NCI-H510A (cell line): ENCODE results near the gene PIK3CB.
"Not testable (repeated sequence)": the region's sequence is repeated elsewhere in the genome, so short reads cannot be mapped to it uniquely, and the experiment has no call there.

Source experiments
- DNase-seq: peaks from one replicate; lab custom pipeline; 2025; lab: John Stamatoyannopoulos, UW

The PIK3CB gene

GRCh38 chr3:138680974-138681373 is 153.8 kb downstream of the PIK3CB start:
- DNase-seq = not testable (repeated sequence)

DNA sequence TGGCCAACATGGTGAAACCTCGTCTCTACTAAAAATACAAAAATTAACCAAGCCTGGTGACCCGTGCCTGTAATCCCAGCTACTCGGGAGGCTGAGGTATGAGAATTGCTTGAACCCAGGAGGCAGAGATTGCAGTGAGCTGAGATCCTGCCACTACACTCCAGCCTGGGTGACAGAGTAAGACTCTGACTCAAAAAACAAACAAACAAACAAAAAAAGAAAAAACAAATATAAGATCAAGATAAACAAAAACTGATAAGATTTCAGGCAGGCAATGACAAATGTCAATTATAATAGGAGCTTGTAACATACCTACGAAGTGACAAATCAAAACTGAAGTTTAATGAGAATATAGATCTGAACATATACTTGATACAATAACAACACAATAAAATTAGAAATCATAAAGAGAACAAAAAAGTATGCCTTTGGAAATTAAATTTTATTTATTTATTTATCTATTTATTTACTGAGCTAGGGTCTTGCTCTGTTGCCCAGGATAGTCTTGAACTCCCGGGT is 155.8 kb downstream of the PIK3CB start:
- DNase-seq = no peak

DNA sequence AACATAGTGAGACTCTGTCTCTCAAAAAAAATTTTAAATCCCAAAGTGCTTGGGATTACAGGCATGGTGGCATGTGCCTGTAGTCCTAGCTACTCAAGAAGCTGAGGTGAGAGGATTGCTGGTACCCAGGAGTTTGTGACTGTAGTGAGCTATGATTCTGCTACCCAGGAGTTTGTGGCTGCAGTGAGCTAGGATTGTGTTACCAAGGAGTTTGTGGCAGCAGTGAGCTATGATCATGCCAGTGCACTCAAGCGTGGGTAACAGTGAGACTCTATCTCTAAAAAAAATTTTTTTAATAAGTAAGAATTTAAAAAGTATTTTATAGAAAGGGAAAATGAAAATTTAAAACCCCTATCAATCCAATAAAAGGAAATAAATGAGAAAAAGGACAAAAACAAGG is 156.6 kb downstream of the PIK3CB start:
- DNase-seq = no peak

DNA sequence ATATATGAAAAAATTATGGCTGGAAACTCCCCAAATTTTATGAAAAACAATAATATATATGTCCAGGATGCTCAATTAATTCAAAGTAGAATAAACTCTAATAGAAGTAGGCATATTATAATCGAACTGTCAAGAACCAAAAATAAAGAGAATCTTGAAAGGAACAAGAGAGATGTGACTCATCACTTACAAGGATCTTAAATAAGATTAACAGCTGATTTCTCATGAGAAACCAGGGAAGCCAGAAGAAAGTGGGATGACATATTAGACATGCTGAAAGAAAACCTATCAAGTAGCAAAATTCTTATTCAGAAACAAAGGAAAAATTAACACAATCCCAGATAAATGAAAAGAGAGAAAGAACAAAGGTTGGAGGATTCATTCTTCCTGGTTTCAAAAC is 159.3 kb downstream of the PIK3CB start:
- no peak for DNase-seq

GRCh38 chr3:138673641-138674530 is 160.8 kb downstream of the PIK3CB start:
- no peak for DNase-seq

DNA sequence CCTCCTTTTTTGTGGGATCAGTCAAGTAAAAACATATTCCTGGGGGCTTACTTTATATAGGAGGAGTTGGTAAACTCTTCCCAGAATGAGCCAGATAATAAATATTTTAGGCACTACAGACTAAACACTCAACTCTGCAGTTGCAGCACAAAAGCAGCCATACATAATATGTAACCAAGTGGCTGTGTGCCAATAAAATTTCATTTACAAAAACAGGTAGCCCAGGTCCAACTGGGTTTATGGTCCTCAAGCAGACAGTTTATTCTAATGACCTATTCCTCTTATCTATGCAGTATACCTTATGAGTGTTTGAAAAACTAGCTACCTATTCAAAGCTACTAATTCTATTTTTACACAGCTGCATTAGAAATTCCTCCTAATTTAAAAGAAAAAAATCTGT is 164.3 kb downstream of the PIK3CB start:
- DNase-seq = no peak

DNA sequence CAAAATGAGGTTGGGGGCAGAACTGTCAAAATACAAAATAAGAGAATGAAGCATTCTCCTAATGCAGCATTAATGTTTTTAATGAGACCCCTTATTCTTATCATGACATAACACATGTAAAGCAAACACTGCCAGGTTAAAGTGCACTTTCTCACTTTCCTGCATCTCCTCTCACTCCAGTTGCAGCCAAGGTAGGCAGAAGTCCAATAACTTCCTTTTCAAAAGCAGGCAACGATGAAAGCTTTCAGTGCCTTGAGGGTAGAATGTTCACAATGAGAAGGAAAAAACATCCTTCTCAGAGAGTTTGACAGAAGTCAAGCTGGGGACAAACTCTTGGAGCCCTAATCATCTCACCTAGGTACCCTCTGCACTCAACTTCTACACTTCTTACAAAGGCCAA is 166.6 kb downstream of the PIK3CB start:
- no peak for DNase-seq

DNA sequence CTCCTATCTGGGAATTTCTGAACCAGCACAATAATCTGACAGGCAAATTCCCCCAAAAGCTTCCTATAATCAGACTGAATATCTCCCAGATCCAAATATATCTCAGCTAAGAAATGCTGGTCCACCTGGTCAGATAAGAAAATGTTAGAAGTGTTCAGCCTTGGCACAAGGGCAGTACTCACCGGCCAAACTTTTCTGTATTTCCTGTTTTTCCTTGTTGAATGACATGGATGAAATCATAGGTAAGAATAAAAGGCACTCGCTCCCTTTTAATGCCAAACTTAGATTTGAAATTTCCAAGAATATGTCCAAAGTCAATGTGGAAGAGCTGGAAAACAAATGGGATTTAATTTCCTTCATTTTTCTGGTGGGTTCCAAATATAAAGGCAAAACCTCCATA is 177.2 kb downstream of the PIK3CB start:
- no peak for DNase-seq

DNA sequence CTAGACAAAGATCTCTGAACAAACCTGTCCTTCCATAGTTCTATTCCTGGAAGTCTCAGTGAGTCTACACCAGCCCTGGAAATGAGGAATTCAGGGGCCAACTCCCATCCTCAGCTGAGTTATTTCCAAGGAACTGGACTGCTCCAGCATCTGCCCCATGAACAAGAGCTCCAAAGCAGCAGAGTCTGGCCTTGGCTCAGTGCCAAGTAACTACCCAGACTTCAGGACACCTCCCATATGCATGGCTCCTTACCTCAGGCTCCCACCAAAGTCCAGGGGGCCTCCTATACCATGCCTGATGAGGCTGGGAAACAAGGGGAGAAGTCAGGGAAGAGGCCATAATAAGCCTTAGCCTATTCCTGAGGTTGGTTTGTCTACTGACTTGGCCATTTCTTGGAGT is 181.2 kb downstream of the PIK3CB start:
- no peak for DNase-seq

DNA sequence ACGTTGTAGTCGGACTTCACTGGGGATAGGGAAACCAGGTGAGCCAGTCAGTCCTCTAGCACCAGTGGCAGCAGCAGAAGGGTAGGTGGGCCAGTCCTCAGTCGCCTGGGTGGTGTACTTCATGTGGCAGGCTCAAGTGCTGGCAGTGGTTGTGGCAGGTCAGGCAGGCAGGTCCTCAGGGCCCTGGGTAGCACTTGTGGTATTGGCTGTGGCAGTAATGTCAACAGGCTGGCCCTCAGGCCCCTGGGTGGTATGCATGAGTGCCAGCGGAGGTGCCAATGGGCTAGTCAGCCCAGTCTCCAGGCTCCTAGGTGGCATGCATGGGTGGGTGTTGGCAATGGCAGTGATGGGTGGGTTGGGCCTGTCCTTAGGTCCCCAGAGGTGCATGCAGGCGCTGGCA is 185.6 kb downstream of the PIK3CB start:
- DNase-seq = no peak

- DNase-seq = no peak
Measured at GRCh38 chr3:138646513-138646912, 188.2 kb downstream of the PIK3CB start.

DNA sequence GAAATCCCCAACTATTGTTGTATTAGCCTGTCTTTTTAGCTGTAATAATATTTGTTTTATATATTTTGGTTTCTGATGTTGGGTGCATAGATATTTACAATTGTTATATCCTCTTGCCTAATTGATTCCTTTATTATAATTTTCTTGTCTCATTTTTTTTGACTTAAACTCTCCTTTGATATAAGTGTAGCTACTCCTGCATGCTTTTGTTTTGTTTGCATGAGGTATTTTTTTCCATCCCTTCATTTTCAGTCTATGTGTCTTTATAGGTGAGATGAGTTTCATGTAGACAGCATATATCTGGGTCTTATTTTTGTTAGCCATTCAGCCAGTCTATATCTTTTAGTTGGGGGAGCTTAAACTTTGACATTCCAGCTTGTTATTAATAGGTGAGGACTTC is 188.7 kb downstream of the PIK3CB start:
- DNase-seq = no peak

GRCh38 chr3:138642927-138643253 is 191.8 kb downstream of the PIK3CB start:
- DNase-seq = no peak

GRCh38 chr3:138642226-138642926 is 192.4 kb downstream of the PIK3CB start:
- no peak for DNase-seq

DNA sequence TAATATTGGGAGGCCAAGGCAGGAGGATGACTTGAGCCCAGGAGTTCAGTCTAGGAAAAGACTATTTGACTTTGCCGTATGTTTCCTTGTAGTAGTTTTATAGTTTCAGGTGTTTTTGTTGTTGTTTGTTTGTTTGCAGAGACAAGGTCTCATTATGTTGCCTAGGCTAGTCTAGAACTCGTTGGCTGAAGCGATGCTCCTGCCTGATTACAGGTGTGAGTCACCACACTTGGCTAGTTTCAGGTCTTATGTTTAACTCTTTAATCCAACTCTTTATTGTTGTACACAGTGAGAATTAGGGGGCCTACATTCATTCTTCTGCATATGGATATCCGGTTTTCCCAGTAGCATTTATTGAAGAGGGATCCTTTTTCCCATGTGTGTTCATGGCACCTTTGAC is 194.2 kb downstream of the PIK3CB start:
- no peak for DNase-seq

GRCh38 chr3:138638641-138639040 is 196.1 kb downstream of the PIK3CB start:
- DNase-seq = no peak

DNA sequence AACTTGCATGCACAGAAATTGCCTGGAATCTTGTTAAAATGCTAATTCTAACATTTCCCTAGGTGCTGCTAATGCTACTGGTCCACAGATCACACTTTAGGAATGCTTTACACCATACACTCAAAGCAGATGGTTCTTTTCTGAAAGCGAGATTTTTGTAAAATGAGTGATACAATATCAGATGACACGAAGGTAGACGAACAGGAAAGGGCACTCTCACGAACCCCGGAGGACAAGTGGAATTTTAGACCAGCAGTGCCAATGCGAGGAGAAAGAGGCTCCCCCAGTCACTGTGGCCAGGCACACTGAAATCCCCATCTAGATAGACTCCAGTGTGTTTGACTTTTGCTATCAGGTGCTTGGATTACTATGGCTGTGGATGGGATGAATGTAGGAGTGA is 205.2 kb downstream of the PIK3CB start:
- DNase-seq = no peak

DNA sequence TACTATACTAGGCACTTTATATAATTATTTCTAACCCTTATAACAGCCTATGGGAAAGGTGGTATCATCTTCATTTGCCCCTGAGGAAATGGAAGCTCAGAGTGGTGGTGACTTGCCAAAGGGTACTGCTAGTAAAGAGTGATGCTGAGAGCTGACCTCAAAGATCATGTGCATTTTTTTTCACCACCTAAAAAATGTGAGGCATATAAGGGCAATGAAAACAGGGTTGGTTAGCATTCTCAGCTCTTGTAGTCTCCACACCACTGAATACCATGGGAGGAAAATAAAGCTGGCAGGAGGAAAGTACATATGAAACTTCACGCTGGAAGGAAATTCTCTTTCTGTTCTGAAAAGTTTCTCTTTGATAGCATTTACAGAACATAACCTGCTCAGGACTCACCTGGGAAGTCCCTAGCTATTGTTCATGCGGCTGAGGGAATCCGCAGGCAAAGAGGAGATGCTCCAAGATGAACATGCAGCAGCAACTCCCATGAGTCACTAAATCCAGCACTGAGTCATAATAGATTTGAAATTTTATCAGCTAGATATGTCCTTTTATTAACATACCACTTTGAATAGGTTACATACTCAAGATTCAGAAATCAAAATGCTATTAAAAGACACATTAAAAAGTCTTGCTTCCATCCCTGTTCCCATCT is 208.9 kb downstream of the PIK3CB start:
- DNase-seq = no peak

DNA sequence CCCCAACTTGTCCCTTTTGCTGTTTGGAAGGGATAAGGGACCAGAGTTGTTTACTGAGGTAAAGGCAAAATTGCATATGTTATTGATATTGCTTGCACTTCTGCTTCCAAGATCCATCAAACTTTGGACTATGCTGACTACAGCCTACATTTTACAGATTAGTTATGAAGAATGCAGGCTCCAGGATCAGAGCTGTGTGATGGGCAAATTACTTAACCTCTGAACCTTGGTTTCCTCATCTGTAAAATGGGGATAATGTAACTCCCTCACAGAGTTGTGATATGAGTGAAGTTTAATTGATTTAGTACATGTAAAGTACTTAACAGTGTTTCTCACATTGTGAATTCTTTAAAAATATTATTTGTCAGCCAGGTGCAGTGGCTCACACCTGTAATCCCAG is 210.2 kb downstream of the PIK3CB start:
- DNase-seq = no peak

DNA sequence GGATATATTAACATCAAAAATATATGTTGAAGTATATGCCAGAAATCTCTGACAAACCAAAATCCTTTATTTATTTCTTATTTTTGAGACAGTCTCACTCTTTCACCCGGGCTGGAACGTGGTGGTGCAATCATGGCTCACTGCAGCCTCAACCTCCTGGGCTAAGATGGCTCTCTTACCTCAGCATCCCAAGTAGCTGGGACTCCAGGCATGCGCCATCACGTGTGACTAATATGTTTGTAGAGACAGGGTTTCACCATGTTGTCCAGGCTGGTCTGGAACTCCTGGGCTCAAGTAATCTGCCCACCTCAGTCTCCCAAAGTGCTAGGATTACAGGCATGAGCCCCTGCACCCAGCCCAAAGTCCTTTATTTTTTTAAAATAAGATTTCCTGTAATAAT is 214.3 kb downstream of the PIK3CB start:
- no peak for DNase-seq

GRCh38 chr3:138615462-138615861 is 219.3 kb downstream of the PIK3CB start:
- DNase-seq = no peak

GRCh38 chr3:138609898-138610266 is 224.8 kb downstream of the PIK3CB start:
- no peak for DNase-seq
